Measurements from ENCODE around the gene CCDC3. TPM values are rescaled to one million over a fixed set of nuclear protein-coding genes. Genes with fewer than 3 reads are reported as not detected.
"Not testable (repeated sequence)": the region's sequence is repeated elsewhere in the genome, so short reads cannot be mapped to it uniquely, and the experiment has no call there.

CCDC3 gene
- total RNA-seq, 4 donors from 2014 or later, result 5.6 to 34.3 (median 13.4) TPM

DNA sequence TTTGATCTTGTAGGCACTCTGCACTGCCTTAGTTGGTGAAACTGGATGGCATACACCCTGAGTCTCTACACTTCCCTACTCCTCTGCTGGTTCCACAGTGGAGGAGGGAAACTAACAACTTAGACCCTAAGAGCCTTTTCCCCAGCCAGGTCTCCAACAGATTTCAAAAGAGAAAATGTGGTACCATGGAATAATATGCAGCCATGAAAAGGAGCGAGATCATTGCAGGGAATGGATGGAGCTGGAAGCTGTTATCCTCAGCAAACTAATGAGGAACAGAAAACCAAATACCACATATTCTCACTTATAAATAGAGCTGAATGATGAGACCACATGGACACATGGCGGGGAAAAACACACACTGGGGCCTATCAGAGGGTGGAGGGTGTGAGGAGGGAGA lies 36.3 kb upstream of the CCDC3 start:
- Histone ChIP-seq H3K4me3 (no peak overlapping the region), H3K4me1 (no peaks in the 10 kb centered on the region), H3K36me3 (no peaks in the 10 kb centered on the region), H3K27ac (no peak overlapping the region), H3K27me3 (no peaks in the 10 kb centered on the region), H3K9me3 (no peaks in the 10 kb centered on the region)
- no peak for DNase-seq
- no peak for TF ChIP-seq POLR2A (IDR thresholded peaks at IDR 0.05)
- TF ChIP-seq, protein P1, sequence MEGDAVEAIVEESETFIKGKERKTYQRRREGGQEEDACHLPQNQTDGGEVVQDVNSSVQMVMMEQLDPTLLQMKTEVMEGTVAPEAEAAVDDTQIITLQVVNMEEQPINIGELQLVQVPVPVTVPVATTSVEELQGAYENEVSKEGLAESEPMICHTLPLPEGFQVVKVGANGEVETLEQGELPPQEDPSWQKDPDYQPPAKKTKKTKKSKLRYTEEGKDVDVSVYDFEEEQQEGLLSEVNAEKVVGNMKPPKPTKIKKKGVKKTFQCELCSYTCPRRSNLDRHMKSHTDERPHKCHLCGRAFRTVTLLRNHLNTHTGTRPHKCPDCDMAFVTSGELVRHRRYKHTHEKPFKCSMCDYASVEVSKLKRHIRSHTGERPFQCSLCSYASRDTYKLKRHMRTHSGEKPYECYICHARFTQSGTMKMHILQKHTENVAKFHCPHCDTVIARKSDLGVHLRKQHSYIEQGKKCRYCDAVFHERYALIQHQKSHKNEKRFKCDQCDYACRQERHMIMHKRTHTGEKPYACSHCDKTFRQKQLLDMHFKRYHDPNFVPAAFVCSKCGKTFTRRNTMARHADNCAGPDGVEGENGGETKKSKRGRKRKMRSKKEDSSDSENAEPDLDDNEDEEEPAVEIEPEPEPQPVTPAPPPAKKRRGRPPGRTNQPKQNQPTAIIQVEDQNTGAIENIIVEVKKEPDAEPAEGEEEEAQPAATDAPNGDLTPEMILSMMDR (IDR thresholded peaks at IDR 0.05), result no peak
- intact Hi-C loops (cut with DNase I), result no loop called here
- WGBS, 2 donors, result 76 to 95% methylated on average over 2 of the region's 2 CpGs

DNA sequence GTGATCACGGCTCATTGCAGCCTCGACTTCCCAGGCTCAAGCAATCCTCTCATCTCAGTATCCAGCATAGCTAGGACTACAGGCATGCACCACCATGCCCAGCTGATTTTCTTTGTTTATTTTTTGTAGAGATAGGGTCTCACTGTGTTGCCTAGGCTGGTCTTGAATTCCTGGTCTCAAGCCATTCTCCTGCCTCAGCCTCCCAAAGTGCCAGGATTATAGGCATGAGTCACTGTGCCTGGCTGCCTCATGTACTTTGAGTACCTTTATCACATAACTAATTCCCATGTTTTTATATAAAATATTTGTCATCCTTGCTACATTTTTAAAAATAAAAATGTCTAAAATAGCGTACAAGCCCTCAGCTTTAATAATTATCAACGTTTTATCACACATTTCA lies 35.3 kb upstream of the CCDC3 start:
- no peak for DNase-seq
- H3K9me3 ChIP-seq, result no peaks in the 10 kb centered on the region
- H3K27ac ChIP-seq, result no peak overlapping the region
- no peaks in the 10 kb centered on the region for H3K4me1 ChIP-seq
- intact Hi-C loops (cut with DNase I), result no loop called here
- H3K4me3 ChIP-seq, result no peak overlapping the region
- no peaks in the 10 kb centered on the region for H3K36me3 ChIP-seq
- WGBS, 2 donors, result 63 to 77% methylated on average over 4 of the region's 4 CpGs
- no peaks in the 10 kb centered on the region for H3K27me3 ChIP-seq
- TF ChIP-seq, protein P1 (IDR thresholded peaks at IDR 0.05), result no peak
- TF ChIP-seq POLR2A (IDR thresholded peaks at IDR 0.05), result no peak

DNA sequence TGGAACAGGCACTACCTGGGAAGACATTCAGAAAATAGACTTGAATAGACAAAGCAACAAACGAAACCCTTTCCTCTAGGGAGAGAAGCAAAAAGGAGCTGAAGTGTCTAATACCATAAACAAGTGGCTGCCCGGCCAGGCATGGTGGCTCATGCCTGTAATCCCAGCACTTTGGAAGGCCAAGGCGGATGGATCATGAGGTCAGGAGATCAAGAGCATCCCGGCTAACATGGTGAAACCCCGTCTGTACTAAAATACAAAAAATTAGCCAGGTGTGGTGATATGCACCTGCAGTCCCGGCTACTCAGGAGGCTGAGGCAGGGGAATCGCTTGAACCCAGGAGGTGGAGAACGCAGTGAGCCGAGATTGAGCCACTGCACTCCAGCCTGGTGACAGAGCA lies 34.2 kb upstream of the CCDC3 start:
- 78 to 83% methylated on average over 6 to 9 of the region's 9 CpGs for WGBS, 2 donors
- H3K9me3 ChIP-seq; H3K4me1 ChIP-seq; DNase-seq; H3K27me3 ChIP-seq; intact Hi-C loops (cut with DNase I); H3K4me3 ChIP-seq; H3K36me3 ChIP-seq; H3K27ac ChIP-seq: not testable (repeated sequence)

DNA sequence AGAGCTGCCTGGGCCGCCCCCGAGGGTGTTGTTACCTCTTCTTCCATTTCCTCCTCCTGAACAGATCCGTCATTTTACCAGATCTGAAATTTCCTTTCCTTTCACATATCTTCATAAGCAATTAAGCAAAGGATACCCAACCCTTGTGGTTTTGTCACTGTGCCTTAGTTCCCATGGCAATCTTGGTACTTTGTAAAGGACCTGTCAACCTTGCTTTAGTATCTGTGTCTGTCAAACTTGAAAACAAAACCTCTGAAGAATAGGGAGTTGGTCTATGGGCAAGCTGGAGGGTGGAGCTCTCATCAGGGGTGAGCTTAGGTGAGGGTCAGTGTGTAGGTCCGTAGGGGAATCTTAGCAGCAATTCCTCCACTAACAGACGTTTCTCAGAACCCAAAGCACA lies 25.4 kb upstream of the CCDC3 start:
- H3K4me3 ChIP-seq, result no peak overlapping the region
- H3K27ac ChIP-seq, result no peak overlapping the region
- TF ChIP-seq POLR2A (IDR thresholded peaks at IDR 0.05), result no peak
- TF ChIP-seq, protein P1 (IDR thresholded peaks at IDR 0.05), result no peak
- no peaks in the 10 kb centered on the region for H3K4me1 ChIP-seq
- H3K36me3 ChIP-seq, result no peaks in the 10 kb centered on the region
- no peak for DNase-seq
- 61 to 69% methylated on average over 5 of the region's 5 CpGs for WGBS, 2 donors
- no peaks in the 10 kb centered on the region for H3K27me3 ChIP-seq
- intact Hi-C loops (cut with DNase I), result no loop called here
- H3K9me3 ChIP-seq, result peaks cover 0 to 20% (median 12%) of the 10 kb centered on the region in 3 donors

DNA sequence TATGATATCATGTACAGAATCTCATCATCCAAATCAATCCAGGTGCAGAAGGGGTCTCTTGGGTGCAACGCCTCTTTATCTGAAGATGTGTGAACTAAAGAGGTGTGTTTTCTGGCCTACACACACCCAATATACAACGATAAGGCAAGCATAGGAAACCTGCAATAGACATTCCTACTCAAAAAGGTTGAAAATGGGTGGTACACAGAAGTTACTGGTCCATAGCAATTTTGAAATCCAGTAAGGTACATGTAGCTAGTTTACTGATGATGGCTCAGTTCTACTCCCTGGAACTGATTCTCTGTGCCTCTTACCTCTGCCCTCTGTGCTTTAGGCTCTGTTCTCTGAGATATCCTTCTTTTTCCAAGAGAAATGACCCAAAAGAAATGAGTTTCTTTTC lies 22.2 kb upstream of the CCDC3 start:
- TF ChIP-seq, protein P1 (IDR thresholded peaks at IDR 0.05), result no peak
- no peak for TF ChIP-seq POLR2A (IDR thresholded peaks at IDR 0.05)
- Histone ChIP-seq H3K4me3 (no peak overlapping the region), H3K9me3 (peaks cover 0 to 20% (median 12%) of the 10 kb centered on the region in 3 donors), H3K36me3 (no peaks in the 10 kb centered on the region), H3K4me1 (no peaks in the 10 kb centered on the region), H3K27ac (no peak overlapping the region), H3K27me3 (no peaks in the 10 kb centered on the region)
- DNase-seq, result no peak
- 58 to 59% methylated on average over 2 of the region's 2 CpGs for WGBS, 2 donors
- intact Hi-C loops (cut with DNase I), result no loop called here

DNA sequence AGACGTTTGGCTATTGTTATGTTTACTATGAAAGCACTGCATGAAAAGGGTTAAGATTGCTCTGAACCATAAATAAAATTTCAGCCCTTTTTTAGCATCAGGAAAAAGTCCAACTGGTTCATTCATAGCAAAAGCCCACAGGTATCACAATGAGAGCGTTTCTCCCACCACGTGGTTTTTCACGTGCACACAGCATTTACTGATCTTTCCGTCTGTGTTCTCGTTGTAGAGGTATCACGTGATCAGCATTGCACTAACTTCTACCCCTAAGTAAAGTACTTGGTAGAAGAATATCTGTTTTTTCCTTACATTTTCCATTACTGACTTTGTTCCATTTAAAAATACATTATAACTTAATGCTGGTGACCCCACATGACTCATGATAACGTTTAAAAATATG lies 17.8 kb upstream of the CCDC3 start:
- TF ChIP-seq, protein P1 (IDR thresholded peaks at IDR 0.05), result no peak
- TF ChIP-seq POLR2A (IDR thresholded peaks at IDR 0.05), result no peak
- Histone ChIP-seq H3K36me3 (no peaks in the 10 kb centered on the region), H3K27ac (no peak overlapping the region), H3K4me3 (no peak overlapping the region), H3K9me3 (peaks cover 0 to 12% (median 12%) of the 10 kb centered on the region in 3 donors), H3K4me1 (no peaks in the 10 kb centered on the region), H3K27me3 (no peaks in the 10 kb centered on the region)
- WGBS, 2 donors, result 61 to 75% methylated on average over 8 of the region's 8 CpGs
- no peak for DNase-seq
- intact Hi-C loops (cut with DNase I), result no loop called here
